Nephron progenitor cell (in vitro differentiated cells): ENCODE measurements around the gene TBX10.
A peak's percentile ranks its signal among the peaks of the same experiment; 100 is the strongest.

ENCODE experiments used
- DNase-seq: peaks from one replicate; pipeline ENCODE4 v3.0.0; 2021
- H3K27ac Mint-ChIP-seq: 2 replicates; pipeline ENCODE4 v1.8.0; 2021; ENCODE audit warnings: mild to moderate bottlenecking, moderate library complexity, mixed read lengths
- H3K27me3 Mint-ChIP-seq: 2 replicates; pipeline ENCODE4 v1.8.0; 2021; ENCODE audit warnings: mild to moderate bottlenecking, low read depth, mixed read lengths; ENCODE audit not compliant: poor library complexity
- H3K36me3 Mint-ChIP-seq: 2 replicates; pipeline ENCODE4 v1.8.0; 2021; ENCODE audit warnings: low read depth, mixed read lengths
- H3K4me1 Mint-ChIP-seq: 2 replicates; pipeline ENCODE4 v1.8.0; 2021; ENCODE audit warnings: mixed read lengths
- H3K4me3 Mint-ChIP-seq: 2 replicates; pipeline ENCODE4 v1.8.0; 2021; ENCODE audit warnings: mild to moderate bottlenecking, moderate library complexity, mixed read lengths
- H3K9me3 Mint-ChIP-seq: 2 replicates; pipeline ENCODE4 v1.8.0; 2021; ENCODE audit warnings: mild to moderate bottlenecking, moderate library complexity, mixed read lengths
- CTCF ChIP-seq: fragments of 200-600 bp; sonication (generic); IDR thresholded peaks from 2 replicates; pipeline ENCODE4 v1.5.0; 2021; ENCODE audit warnings: antibody characterized with exemption

Gene TBX10

GRCh38 chr11:67611165-67611564, 28.4 kb downstream of the TBX10 start:
- no peak for TF ChIP-seq CTCF
- Mint-ChIP-seq H3K9me3 (no peaks in the 10 kb centered on the region), H3K4me1 (peaks cover 16% of the 10 kb centered on the region), H3K27ac (no peak overlapping the region), H3K4me3 (no peak overlapping the region), H3K36me3 (peaks cover 9% of the 10 kb centered on the region), H3K27me3 (no peaks in the 10 kb centered on the region)
- DNase-seq, result no peak

GRCh38 chr11:67610302-67610868, 29.2 kb downstream of the TBX10 start:
- no peak for TF ChIP-seq CTCF
- no peak overlapping the region for H3K27ac Mint-ChIP-seq
- DNase-seq, result no peak
- no peak overlapping the region for H3K4me3 Mint-ChIP-seq
- peaks cover 9% of the 10 kb centered on the region for H3K36me3 Mint-ChIP-seq
- H3K27me3 Mint-ChIP-seq, result peaks cover 5% of the 10 kb centered on the region
- H3K4me1 Mint-ChIP-seq, result peaks cover 22% of the 10 kb centered on the region
- H3K9me3 Mint-ChIP-seq, result no peaks in the 10 kb centered on the region

GRCh38 chr11:67609316-67609715, 30.2 kb downstream of the TBX10 start:
- H3K9me3 Mint-ChIP-seq, result no peaks in the 10 kb centered on the region
- H3K4me3 Mint-ChIP-seq, result no peak overlapping the region
- no peak overlapping the region for H3K27ac Mint-ChIP-seq
- DNase-seq, result no peak
- H3K4me1 Mint-ChIP-seq, result peaks cover 18% of the 10 kb centered on the region
- TF ChIP-seq CTCF, result no peak
- H3K36me3 Mint-ChIP-seq, result peaks cover 9% of the 10 kb centered on the region
- peaks cover 16% of the 10 kb centered on the region for H3K27me3 Mint-ChIP-seq

- no peak overlapping the region for H3K27ac Mint-ChIP-seq
- no peak for TF ChIP-seq CTCF
Measured at GRCh38 chr11:67608486-67608885, 31.1 kb downstream of the TBX10 start.

GRCh38 chr11:67607507-67607906, 32.1 kb downstream of the TBX10 start:
- Mint-ChIP-seq H3K27ac (peak overlapping the region; percentile 85), H3K27me3 (peaks cover 27% of the 10 kb centered on the region), H3K4me1 (peaks cover 17% of the 10 kb centered on the region), H3K36me3 (peaks cover 9% of the 10 kb centered on the region), H3K9me3 (peaks cover 7% of the 10 kb centered on the region), H3K4me3 (peak overlapping the region; percentile 98)
- no peak for DNase-seq
- TF ChIP-seq CTCF, result no peak

More at GRCh38 chr11:67608486-67608885, 31.1 kb downstream of the TBX10 start:
- H3K4me3 Mint-ChIP-seq, result peak overlapping the region; percentile 98
- H3K27me3 Mint-ChIP-seq, result peaks cover 20% of the 10 kb centered on the region
- no peak for DNase-seq
- H3K36me3 Mint-ChIP-seq, result peaks cover 9% of the 10 kb centered on the region
- H3K9me3 Mint-ChIP-seq, result no peaks in the 10 kb centered on the region
- peaks cover 17% of the 10 kb centered on the region for H3K4me1 Mint-ChIP-seq
